ENCODE measurements around the gene AGAP1.

DNA sequence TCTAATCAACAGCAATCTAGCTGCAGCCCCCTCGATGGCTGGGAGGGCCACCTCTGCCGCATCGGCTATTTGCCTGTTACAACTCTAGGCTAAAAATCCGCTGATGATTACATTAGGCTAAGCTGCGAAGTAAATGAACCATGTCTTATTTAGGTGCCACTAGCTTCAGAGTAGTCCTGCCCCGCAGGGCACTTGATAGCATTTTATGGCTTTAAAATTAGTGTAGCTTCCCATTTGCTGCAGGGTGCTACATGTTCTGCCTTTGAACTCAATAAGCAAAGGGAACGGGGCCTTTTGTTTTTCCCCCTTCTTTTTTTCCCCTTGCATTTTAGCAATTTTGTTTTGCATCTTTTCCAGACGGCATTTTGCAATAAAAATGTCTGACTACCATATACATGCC is 404.1 kb downstream of the AGAP1 start:
- TF ChIP-seq, protein P1, sequence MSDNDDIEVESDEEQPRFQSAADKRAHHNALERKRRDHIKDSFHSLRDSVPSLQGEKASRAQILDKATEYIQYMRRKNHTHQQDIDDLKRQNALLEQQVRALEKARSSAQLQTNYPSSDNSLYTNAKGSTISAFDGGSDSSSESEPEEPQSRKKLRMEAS (IDR thresholded peaks at IDR 0.05; ENCODE audit: insufficient read depth, insufficient read length): no peak
- TF ChIP-seq POLR2AphosphoS5 (IDR thresholded peaks at IDR 0.05; ENCODE audit: insufficient read depth, low read depth, low read length) (no peak), FOS (IDR thresholded peaks at IDR 0.05; ENCODE audit: borderline replicate concordance, insufficient read depth, low read length) (no peak), EZH2 (IDR thresholded peaks at IDR 0.05; ENCODE audit: borderline replicate concordance, low read depth, low read length, severe bottlenecking) (no peak), POLR2A (IDR thresholded peaks at IDR 0.05; ENCODE audit: low read depth, low read length) (no peak), MYC (IDR thresholded peaks at IDR 0.05; ENCODE audit: low read depth, low read length) (no peak)
- TF ChIP-seq, protein P2, sequence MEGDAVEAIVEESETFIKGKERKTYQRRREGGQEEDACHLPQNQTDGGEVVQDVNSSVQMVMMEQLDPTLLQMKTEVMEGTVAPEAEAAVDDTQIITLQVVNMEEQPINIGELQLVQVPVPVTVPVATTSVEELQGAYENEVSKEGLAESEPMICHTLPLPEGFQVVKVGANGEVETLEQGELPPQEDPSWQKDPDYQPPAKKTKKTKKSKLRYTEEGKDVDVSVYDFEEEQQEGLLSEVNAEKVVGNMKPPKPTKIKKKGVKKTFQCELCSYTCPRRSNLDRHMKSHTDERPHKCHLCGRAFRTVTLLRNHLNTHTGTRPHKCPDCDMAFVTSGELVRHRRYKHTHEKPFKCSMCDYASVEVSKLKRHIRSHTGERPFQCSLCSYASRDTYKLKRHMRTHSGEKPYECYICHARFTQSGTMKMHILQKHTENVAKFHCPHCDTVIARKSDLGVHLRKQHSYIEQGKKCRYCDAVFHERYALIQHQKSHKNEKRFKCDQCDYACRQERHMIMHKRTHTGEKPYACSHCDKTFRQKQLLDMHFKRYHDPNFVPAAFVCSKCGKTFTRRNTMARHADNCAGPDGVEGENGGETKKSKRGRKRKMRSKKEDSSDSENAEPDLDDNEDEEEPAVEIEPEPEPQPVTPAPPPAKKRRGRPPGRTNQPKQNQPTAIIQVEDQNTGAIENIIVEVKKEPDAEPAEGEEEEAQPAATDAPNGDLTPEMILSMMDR (IDR thresholded peaks at IDR 0.05; ENCODE audit: extremely low read depth in 1 of 2, insufficient read depth in 1 of 2, low read depth in 1 of 2, low read length in 2 of 2): no peak

Data from endothelial cell of umbilical vein (primary cell).